ENCODE results near the gene ASB13. TPM values are rescaled to one million over a fixed set of nuclear protein-coding genes. Genes with fewer than 3 reads are reported as not detected.

Gene ASB13
- total and polyA plus RNA-seq, 2 donors from 2014 or later: 47.7 to 95.1 TPM

GRCh38 chr10:5709865-5710264, 43.5 kb upstream of the ASB13 start:
- no peak for TF ChIP-seq CTCF (IDR thresholded peaks at IDR 0.05; ENCODE audit: borderline replicate concordance, extremely low read depth, insufficient read depth)
- DNase-seq (no peak), FAIRE-seq (no peak)
- H3K27ac ChIP-seq (ENCODE audit: low read depth in 2 of 2, low read length in 2 of 2): no peak overlapping the region
- no peak overlapping the region for H3K4me3 ChIP-seq (ENCODE audit: low read length in 3 of 3)
- H3K4me1 ChIP-seq (ENCODE audit: control insufficient read depth in 2 of 3, insufficient read depth in 2 of 3, low read depth in 1 of 3, low read length in 3 of 3): no peaks in the 10 kb centered on the region
- H3K27me3 ChIP-seq (ENCODE audit: control insufficient read depth, insufficient read depth, low read length): no peaks in the 10 kb centered on the region
- H3K9me3 ChIP-seq (ENCODE audit: control insufficient read depth in 2 of 3, insufficient read depth in 1 of 3, low read length in 3 of 3): no peaks in the 10 kb centered on the region
- intact Hi-C loops (cut with DNase I): no loop called here
- H3K9ac ChIP-seq (ENCODE audit: low read length in 3 of 3): no peak overlapping the region
- H3K36me3 ChIP-seq (ENCODE audit: control insufficient read depth in 2 of 3, insufficient read depth in 3 of 3, low read length in 3 of 3): no peaks in the 10 kb centered on the region

- Histone ChIP-seq H3K27ac (ENCODE audit: low read depth in 2 of 2, low read length in 2 of 2) (no peak overlapping the region), H3K4me3 (ENCODE audit: low read length in 3 of 3) (no peak overlapping the region), H3K36me3 (ENCODE audit: control insufficient read depth in 2 of 3, insufficient read depth in 3 of 3, low read length in 3 of 3) (no peaks in the 10 kb centered on the region), H3K27me3 (ENCODE audit: control insufficient read depth, insufficient read depth, low read length) (no peaks in the 10 kb centered on the region), H3K9me3 (ENCODE audit: control insufficient read depth in 2 of 3, insufficient read depth in 1 of 3, low read length in 3 of 3) (no peaks in the 10 kb centered on the region), H3K4me1 (ENCODE audit: control insufficient read depth in 2 of 3, insufficient read depth in 2 of 3, low read depth in 1 of 3, low read length in 3 of 3) (no peaks in the 10 kb centered on the region), H3K9ac (ENCODE audit: low read length in 3 of 3) (no peak overlapping the region)
- intact Hi-C loops (cut with DNase I): no loop called here
- DNase-seq: no peak
- no peak for FAIRE-seq
- TF ChIP-seq CTCF (IDR thresholded peaks at IDR 0.05; ENCODE audit: borderline replicate concordance, extremely low read depth, insufficient read depth): no peak
Observed at GRCh38 chr10:5708356-5708755, 42.0 kb upstream of the ASB13 start.

- Histone ChIP-seq H3K27ac (ENCODE audit: low read depth in 2 of 2, low read length in 2 of 2) (no peak overlapping the region), H3K9ac (ENCODE audit: low read length in 3 of 3) (no peak overlapping the region), H3K9me3 (ENCODE audit: control insufficient read depth in 2 of 3, insufficient read depth in 1 of 3, low read length in 3 of 3) (no peaks in the 10 kb centered on the region), H3K27me3 (ENCODE audit: control insufficient read depth, insufficient read depth, low read length) (no peaks in the 10 kb centered on the region), H3K4me1 (ENCODE audit: control insufficient read depth in 2 of 3, insufficient read depth in 2 of 3, low read depth in 1 of 3, low read length in 3 of 3) (peaks cover 0 to 3% (median 3%) of the 10 kb centered on the region in 3 donors), H3K36me3 (ENCODE audit: control insufficient read depth in 2 of 3, insufficient read depth in 3 of 3, low read length in 3 of 3) (no peaks in the 10 kb centered on the region), H3K4me3 (ENCODE audit: low read length in 3 of 3) (no peak overlapping the region)
- TF ChIP-seq CTCF (IDR thresholded peaks at IDR 0.05; ENCODE audit: borderline replicate concordance, extremely low read depth, insufficient read depth): no peak
- intact Hi-C loops (cut with DNase I): no loop called here
- no peak for FAIRE-seq
- no peak for DNase-seq
Observed at GRCh38 chr10:5698062-5698461, 31.7 kb upstream of the ASB13 start.

- no peaks in the 10 kb centered on the region for H3K36me3 ChIP-seq (ENCODE audit: control insufficient read depth in 2 of 3, insufficient read depth in 3 of 3, low read length in 3 of 3)
- H3K4me3 ChIP-seq (ENCODE audit: low read length in 3 of 3): no peak overlapping the region
- no peaks in the 10 kb centered on the region for H3K27me3 ChIP-seq (ENCODE audit: control insufficient read depth, insufficient read depth, low read length)
- FAIRE-seq: no peak
- no peak overlapping the region for H3K9ac ChIP-seq (ENCODE audit: low read length in 3 of 3)
- no peak overlapping the region for H3K27ac ChIP-seq (ENCODE audit: low read depth in 2 of 2, low read length in 2 of 2)
- intact Hi-C loops (cut with DNase I): no loop called here
- H3K4me1 ChIP-seq (ENCODE audit: control insufficient read depth in 2 of 3, insufficient read depth in 2 of 3, low read depth in 1 of 3, low read length in 3 of 3): peaks cover 0 to 6% (median 0%) of the 10 kb centered on the region in 3 donors
- no peak for TF ChIP-seq CTCF (IDR thresholded peaks at IDR 0.05; ENCODE audit: borderline replicate concordance, extremely low read depth, insufficient read depth)
- no peak for DNase-seq
- H3K9me3 ChIP-seq (ENCODE audit: control insufficient read depth in 2 of 3, insufficient read depth in 1 of 3, low read length in 3 of 3): no peaks in the 10 kb centered on the region
Observed at GRCh38 chr10:5697342-5697741, 30.9 kb upstream of the ASB13 start.

All from kidney (tissue), 14 donors.